ENCODE measurements around the gene PLAC1. TPM values are rescaled to one million over a fixed set of nuclear protein-coding genes. Genes with fewer than 3 reads are reported as not detected.

PLAC1 gene
- total and polyA plus RNA-seq, 4 donors, result 0.31 to 0.63 (median 0.47) TPM; not detected in 1

DNA sequence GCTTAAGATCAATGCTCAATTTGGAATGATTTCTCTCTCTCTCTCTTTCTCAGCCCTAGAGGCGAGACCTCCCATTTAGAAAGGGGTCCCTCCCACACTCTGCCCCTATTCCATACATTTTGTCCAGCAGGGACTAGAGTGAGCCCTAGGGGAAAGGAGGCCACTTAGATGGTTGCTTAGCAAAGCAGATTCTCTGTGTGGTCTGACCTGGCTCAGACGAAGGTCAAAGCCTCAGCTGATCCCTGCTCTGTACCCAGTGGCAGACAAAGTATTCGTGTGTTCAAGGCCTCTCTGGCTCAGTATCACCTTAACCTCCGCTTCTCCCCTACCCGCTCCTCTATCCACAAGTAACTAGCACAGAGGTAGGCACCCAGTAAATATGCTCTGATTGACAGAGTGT lies 120.0 kb downstream of the PLAC1 start:
- DNase-seq (no peak), ATAC-seq (ENCODE audit: insufficient read depth, low FRiP score) (no peak)
- H3K27me3 ChIP-seq (ENCODE audit: control insufficient read depth in 3 of 3, insufficient read depth in 3 of 3, low read length in 2 of 3), result peaks cover 0 to 5% (median 4%) of the 10 kb centered on the region in 3 donors
- H3K9ac ChIP-seq (ENCODE audit: insufficient read depth in 1 of 2, low read length in 2 of 2), result no peak overlapping the region
- TF ChIP-seq, protein P1, sequence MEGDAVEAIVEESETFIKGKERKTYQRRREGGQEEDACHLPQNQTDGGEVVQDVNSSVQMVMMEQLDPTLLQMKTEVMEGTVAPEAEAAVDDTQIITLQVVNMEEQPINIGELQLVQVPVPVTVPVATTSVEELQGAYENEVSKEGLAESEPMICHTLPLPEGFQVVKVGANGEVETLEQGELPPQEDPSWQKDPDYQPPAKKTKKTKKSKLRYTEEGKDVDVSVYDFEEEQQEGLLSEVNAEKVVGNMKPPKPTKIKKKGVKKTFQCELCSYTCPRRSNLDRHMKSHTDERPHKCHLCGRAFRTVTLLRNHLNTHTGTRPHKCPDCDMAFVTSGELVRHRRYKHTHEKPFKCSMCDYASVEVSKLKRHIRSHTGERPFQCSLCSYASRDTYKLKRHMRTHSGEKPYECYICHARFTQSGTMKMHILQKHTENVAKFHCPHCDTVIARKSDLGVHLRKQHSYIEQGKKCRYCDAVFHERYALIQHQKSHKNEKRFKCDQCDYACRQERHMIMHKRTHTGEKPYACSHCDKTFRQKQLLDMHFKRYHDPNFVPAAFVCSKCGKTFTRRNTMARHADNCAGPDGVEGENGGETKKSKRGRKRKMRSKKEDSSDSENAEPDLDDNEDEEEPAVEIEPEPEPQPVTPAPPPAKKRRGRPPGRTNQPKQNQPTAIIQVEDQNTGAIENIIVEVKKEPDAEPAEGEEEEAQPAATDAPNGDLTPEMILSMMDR (IDR thresholded peaks at IDR 0.05; ENCODE audit: control extremely low read depth, extremely low read depth), result no peak
- H3K9me3 ChIP-seq (ENCODE audit: control insufficient read depth in 4 of 4, insufficient read depth in 3 of 4, low read length in 3 of 4), result peaks cover 0 to 1% (median 0%) of the 10 kb centered on the region in 4 donors
- WGBS, 2 donors, result 74 to 97% methylated on average over 5 of the region's 5 CpGs
- no peak overlapping the region for H3K27ac ChIP-seq (ENCODE audit: low read depth in 1 of 2, low read length in 1 of 2)
- no peak overlapping the region for H3K4me3 ChIP-seq
- peaks cover 0 to 10% (median under 1%) of the 10 kb centered on the region in 5 donors for H3K4me1 ChIP-seq (ENCODE audit: control insufficient read depth in 5 of 5, insufficient read depth in 5 of 5, low read length in 5 of 5)
- H3K36me3 ChIP-seq (ENCODE audit: control insufficient read depth in 4 of 4, insufficient read depth in 4 of 4, low read length in 4 of 4), result no peaks in the 10 kb centered on the region

DNA sequence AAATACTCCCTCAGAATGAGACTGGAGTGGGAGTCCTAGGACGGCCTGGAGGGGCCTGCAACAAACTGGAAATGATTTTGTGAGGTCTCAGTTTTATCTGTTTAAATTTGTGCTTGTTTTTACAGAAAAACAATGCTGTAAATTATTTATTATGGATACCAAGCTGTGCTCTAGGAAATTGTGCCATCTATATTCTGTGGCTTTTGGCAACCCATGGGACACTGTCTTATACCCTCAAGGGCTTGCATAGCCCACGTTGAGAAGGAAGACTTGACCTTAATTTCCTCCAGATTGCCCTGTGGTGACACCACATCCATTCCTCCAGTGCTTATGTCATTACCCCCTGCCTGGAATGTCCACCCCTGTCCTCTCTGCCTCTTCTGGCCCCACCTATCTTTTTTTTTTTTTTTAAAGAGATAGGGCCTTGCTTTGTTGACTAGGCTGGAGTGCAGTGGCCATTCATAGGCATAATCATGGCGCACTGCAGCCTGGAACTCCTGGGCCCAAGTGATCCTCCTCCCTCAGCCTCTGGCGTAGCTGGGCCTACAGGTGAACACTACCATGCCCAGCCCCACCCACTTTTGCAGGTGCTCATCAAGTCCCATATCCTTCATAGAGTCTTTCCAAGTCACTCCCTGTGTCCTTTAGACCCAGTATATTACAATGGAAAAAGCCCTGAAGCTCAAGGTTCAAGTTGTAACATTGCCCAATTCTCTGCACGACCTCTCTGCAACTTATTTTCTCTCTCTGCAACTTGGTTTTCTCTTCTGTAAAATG lies 120.9 kb downstream of the PLAC1 start:
- TF ChIP-seq, protein P1 (IDR thresholded peaks at IDR 0.05; ENCODE audit: control extremely low read depth, extremely low read depth), result no peak
- H3K27me3 ChIP-seq (ENCODE audit: control insufficient read depth in 3 of 3, insufficient read depth in 3 of 3, low read length in 2 of 3), result peaks cover 0 to 3% (median 0%) of the 10 kb centered on the region in 3 donors
- 54 to 76% methylated on average over 5 of the region's 5 CpGs for WGBS, 2 donors
- no peak for ATAC-seq (ENCODE audit: insufficient read depth, low FRiP score)
- peak overlapping the region in 1 of 2 donors; percentile 21 for H3K27ac ChIP-seq (ENCODE audit: low read depth in 1 of 2, low read length in 1 of 2)
- peaks cover 0 to 1% (median 0%) of the 10 kb centered on the region in 4 donors for H3K9me3 ChIP-seq (ENCODE audit: control insufficient read depth in 4 of 4, insufficient read depth in 3 of 4, low read length in 3 of 4)
- DNase-seq, result no peak
- no peak overlapping the region for H3K4me3 ChIP-seq
- no peak overlapping the region for H3K9ac ChIP-seq (ENCODE audit: insufficient read depth in 1 of 2, low read length in 2 of 2)
- H3K4me1 ChIP-seq (ENCODE audit: control insufficient read depth in 5 of 5, insufficient read depth in 5 of 5, low read length in 5 of 5), result peaks cover 0 to 5% (median 0%) of the 10 kb centered on the region in 5 donors
- H3K36me3 ChIP-seq (ENCODE audit: control insufficient read depth in 4 of 4, insufficient read depth in 4 of 4, low read length in 4 of 4), result no peaks in the 10 kb centered on the region

DNA sequence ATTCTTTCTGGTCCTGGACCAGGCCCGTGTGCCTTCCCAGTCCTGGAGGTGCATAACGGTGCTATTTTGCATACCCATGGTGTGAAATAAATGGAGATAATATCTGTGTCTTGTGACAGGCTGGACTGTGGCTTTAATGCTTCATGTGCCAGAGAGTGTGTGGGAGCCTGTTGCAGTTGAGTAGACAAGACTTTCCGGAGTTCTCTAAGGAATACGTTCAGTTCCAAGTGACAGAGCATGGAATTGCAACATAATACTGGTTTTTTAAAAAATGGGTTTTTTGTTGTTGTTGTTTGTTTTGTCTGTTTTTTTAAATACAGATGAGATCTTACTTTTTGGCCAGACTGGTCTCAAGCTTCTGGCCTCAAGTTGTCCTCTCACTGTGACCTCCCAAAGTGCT lies 124.3 kb downstream of the PLAC1 start:
- WGBS, 2 donors, result 68 to 92% methylated on average over 4 of the region's 4 CpGs
- Histone ChIP-seq H3K4me3 (no peak overlapping the region), H3K4me1 (ENCODE audit: control insufficient read depth in 5 of 5, insufficient read depth in 5 of 5, low read length in 5 of 5) (peaks cover 0 to 5% (median 0%) of the 10 kb centered on the region in 5 donors), H3K9ac (ENCODE audit: insufficient read depth in 1 of 2, low read length in 2 of 2) (no peak overlapping the region), H3K27ac (ENCODE audit: low read depth in 1 of 2, low read length in 1 of 2) (no peak overlapping the region), H3K36me3 (ENCODE audit: control insufficient read depth in 4 of 4, insufficient read depth in 4 of 4, low read length in 4 of 4) (no peaks in the 10 kb centered on the region), H3K9me3 (ENCODE audit: control insufficient read depth in 4 of 4, insufficient read depth in 3 of 4, low read length in 3 of 4) (peaks cover 0 to 5% (median 0%) of the 10 kb centered on the region in 4 donors), H3K27me3 (ENCODE audit: control insufficient read depth in 3 of 3, insufficient read depth in 3 of 3, low read length in 2 of 3) (peaks cover 0 to 3% (median 1%) of the 10 kb centered on the region in 3 donors)
- TF ChIP-seq, protein P1 (IDR thresholded peaks at IDR 0.05; ENCODE audit: control extremely low read depth, extremely low read depth), result no peak
- no peak for ATAC-seq (ENCODE audit: insufficient read depth, low FRiP score)
- no peak for DNase-seq
